ENCODE data around the gene C1orf35.

The C1orf35 gene

DNA sequence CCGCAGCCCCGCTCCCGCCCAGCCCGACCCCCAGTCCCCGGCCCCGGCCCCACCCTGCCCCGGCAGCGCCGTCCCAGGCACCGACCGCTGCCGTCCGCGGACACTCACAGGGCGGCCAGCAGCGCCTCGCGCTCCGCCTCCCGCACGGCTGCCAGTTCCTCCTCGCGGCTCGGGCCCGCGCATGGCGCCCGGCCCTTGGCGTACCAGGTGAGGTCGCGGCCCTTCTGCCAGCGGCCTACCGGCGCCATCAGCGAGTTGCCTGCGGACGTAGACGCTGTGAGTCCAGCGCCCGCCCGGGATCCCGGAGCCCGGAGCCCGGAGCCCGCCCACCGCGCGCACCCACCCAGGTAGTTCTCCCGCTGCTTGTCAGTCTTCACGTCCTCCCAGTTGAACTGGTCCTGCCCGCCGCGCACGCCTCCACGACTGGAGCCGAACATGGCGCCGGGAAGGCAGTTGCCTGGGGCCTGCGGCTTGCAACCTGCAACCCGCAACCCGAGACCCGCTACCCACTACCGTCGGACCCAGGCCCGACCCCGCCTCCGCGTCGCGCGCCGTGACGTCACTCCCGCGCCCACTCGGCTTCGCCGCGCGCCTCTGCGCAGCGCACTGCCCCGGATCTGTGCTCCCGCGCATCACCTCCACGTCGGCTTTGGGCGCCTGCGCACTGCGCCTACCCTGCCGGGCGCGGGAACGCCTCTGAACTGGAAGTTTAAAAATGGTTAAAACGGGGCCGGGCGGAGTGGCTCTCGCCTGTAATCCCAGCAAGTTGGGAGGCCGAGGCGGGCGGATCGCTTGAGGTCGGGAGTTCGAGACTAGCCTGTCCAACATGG, at the start of gene C1orf35:
TSS of gene C1orf35 (minus strand) at position 535 of the 830 bp plus-strand sequence. CDS start at position 437, 98 bp downstream.
- H3K4me3 ChIP-seq (ENCODE audit: low read depth, low read length) = peak within 1 kb of the TSS; percentile 83
- TF ChIP-seq, protein P1, sequence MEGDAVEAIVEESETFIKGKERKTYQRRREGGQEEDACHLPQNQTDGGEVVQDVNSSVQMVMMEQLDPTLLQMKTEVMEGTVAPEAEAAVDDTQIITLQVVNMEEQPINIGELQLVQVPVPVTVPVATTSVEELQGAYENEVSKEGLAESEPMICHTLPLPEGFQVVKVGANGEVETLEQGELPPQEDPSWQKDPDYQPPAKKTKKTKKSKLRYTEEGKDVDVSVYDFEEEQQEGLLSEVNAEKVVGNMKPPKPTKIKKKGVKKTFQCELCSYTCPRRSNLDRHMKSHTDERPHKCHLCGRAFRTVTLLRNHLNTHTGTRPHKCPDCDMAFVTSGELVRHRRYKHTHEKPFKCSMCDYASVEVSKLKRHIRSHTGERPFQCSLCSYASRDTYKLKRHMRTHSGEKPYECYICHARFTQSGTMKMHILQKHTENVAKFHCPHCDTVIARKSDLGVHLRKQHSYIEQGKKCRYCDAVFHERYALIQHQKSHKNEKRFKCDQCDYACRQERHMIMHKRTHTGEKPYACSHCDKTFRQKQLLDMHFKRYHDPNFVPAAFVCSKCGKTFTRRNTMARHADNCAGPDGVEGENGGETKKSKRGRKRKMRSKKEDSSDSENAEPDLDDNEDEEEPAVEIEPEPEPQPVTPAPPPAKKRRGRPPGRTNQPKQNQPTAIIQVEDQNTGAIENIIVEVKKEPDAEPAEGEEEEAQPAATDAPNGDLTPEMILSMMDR (IDR thresholded peaks at IDR 0.05; ENCODE audit: low read depth, low read length, missing control alignments) = no peak
- in situ Hi-C loops (cut with HindIII; ENCODE audit: low sequenced_read_pairs) = no loop called here
- DNase-seq (ENCODE audit: low read depth) = peak; percentile 73

DNA sequence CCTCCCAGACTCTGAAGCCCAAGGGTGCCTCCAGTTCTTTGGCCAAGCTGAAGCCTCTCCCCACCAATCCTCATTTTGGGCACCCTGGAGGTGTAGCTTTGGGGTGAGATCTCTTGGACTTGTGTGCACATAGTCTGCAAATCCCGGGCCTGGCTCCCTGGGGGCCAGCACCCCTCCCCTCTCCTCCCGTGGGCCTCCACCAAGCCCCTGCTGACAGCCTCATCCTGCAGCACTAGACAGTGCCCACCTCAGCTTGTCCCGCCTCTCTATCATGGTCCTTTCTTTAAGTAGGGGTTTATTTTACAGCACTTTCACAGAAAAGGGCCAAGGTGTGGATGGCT, 49.8 kb upstream of the C1orf35 start:
- in situ Hi-C loops (cut with HindIII; ENCODE audit: low sequenced_read_pairs) = no loop called here
- DNase-seq (ENCODE audit: low read depth) = no peak
- TF ChIP-seq, protein P1 (IDR thresholded peaks at IDR 0.05; ENCODE audit: low read depth, low read length, missing control alignments) = no peak
- no peak overlapping the region for H3K4me3 ChIP-seq (ENCODE audit: low read depth, low read length)

DNA sequence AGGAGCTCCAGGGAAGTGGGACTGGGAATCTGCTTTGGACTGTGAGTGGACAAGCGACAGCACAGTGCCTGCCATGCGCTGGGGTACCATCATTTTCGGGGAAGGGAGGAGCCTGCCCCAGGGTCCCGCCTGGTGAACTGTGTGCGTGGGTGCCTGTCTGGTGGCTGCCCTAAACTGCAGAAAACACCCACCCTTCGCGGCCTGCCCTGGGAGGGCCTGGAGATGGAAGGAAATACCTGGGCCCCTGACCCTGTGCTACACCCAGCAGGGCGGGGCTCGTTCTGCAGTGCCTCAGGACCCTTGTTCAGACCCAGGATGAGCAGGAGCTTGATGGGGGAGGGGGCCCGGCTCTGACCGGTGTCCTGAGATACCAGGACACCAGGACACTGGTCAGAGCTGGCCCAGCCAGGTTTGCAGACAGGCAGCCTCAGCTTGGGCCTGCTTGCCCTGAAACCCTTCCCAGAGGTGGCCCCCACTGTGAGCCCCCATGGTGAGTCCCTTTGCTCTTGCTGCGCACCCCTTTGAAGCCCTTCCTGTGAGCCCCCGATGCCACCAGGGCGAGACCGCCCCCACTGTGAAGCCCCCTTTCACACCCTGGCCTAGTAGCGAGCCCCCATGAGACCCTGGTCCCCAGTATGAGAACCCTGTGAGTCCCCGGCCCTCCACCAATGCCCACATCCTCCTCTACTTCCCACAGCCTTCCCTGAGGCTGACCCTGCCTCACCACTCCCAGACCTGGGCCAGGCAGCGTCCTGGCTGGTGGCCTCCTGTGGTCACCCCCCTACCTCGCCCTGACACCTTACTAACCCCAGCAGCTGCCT, 49.2 kb upstream of the C1orf35 start:
- no peak for DNase-seq (ENCODE audit: low read depth)
- H3K4me3 ChIP-seq (ENCODE audit: low read depth, low read length) = no peak overlapping the region
- TF ChIP-seq, protein P1 (IDR thresholded peaks at IDR 0.05; ENCODE audit: low read depth, low read length, missing control alignments) = no peak
- in situ Hi-C loops (cut with HindIII; ENCODE audit: low sequenced_read_pairs) = no loop called here

DNA sequence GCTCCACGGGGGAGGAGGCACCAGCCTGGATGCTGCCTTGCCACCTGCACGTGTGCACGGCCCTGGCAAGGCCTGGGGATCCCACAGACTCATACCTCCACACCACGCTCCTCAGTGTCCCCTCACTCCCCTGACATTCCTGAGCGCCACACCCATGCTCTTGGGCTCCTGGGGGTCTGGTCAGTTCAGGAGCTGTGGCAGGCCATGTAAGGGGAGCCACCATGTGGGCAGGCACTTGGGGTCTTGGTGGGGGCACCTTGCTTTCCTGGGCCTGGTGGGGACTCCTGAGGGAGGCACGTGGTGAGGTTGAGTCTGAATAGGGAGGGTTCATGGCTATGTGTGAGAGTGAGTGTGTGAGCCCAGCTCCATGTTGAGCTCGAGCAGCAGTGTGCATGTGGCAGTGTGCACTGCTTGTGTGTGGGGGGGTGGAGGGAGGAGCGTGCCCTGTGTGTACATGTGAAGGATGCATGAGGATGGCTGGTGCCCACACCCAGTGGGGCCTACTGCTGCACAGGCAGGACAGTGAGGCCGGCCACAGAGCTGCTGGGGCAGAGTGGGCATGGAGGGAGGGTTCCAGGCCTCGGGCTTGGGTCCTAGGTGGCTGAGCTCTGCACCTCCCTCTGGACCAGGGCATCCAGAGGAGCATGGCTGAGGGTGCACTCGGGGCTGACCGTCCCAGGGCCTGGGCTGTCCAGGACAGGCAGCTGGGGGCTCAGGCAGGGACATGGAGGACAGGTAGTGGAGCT, 48.2 kb upstream of the C1orf35 start:
- in situ Hi-C loops (cut with HindIII; ENCODE audit: low sequenced_read_pairs) = no loop called here
- DNase-seq (ENCODE audit: low read depth) = no peak
- TF ChIP-seq, protein P1 (IDR thresholded peaks at IDR 0.05; ENCODE audit: low read depth, low read length, missing control alignments) = no peak
- H3K4me3 ChIP-seq (ENCODE audit: low read depth, low read length) = no peak overlapping the region

DNA sequence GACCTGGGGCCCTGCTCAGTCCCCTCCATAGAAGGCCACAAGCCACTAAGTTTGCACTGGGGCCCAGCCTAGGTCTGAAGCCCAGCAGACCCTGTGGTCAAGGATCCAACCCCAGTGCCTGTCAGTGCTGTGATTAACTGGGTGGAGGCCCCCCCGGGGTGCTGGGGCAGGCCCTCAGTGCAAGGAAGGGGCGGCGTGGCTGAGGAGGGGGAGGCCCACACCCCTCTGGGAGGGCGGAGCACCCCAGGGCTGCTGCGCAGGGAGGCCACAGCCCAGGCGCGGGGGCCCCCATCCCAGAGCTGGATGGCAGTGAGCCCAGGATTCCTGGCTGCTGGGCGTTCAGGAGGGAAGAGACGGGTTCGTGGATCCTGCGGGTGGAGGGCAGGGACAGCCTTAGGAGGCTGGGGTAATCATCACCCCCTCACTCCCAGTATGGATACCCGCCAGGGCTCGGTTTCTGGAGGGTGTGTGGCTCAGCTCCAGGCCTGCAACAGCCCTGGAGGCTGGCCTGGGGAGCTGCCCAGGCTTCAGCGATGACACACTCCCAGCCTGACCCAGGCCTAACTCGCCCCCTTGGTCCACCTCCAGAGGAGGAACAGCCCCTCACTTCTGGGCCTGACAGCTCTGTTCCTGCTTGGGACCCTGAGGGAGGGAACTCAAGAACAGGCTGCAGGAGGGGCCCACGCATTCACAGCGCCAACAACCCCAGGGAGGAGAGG, 47.5 kb upstream of the C1orf35 start:
- in situ Hi-C loops (cut with HindIII; ENCODE audit: low sequenced_read_pairs) = no loop called here
- peak; percentile 26 for DNase-seq (ENCODE audit: low read depth)
- no peak overlapping the region for H3K4me3 ChIP-seq (ENCODE audit: low read depth, low read length)
- TF ChIP-seq, protein P1 (IDR thresholded peaks at IDR 0.05; ENCODE audit: low read depth, low read length, missing control alignments) = no peak

DNA sequence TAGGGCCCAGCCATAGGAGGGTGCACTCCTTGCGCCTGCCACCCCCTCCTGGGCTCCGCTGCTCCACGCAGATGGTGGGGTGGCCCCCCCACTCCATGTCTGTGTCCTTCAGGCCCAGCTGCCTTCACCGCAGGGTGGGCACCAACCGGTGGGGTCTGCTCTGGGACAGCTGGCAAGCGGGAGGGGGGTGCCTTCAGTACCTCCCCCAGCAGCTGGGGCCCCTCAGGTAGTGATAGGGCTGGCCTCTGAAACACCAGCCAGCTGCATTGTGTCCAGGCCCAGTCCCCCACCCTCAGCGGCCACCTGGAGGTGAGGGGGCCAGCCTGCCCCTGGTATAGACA, 47.0 kb upstream of the C1orf35 start:
- no peak overlapping the region for H3K4me3 ChIP-seq (ENCODE audit: low read depth, low read length)
- in situ Hi-C loops (cut with HindIII; ENCODE audit: low sequenced_read_pairs) = no loop called here
- no peak for DNase-seq (ENCODE audit: low read depth)
- TF ChIP-seq, protein P1 (IDR thresholded peaks at IDR 0.05; ENCODE audit: low read depth, low read length, missing control alignments) = no peak

Measured in astrocyte of the cerebellum (primary cell).